Transverse colon (tissue), 4 donors: Measurements from ENCODE around the gene ZNF280B. TPM values are rescaled to one million over a fixed set of nuclear protein-coding genes. Genes with fewer than 3 reads are reported as not detected.

Experiments
- DNase-seq: peaks from one replicate; pipeline ENCODE4 v3.0.0-alpha.2; 2019
- H3K27ac ChIP-seq, 4 donors: fragments of 200-600 bp; sonication (generic); 2 replicates each; pipeline ENCODE4 v1.5.1; 2016 to 2018; ENCODE audit warnings: inconsistent platforms in 4 of 4
- H3K27me3 ChIP-seq: fragments of 200-600 bp; sonication (generic); 2 replicates; pipeline ENCODE4 v1.5.1; 2017; ENCODE audit warnings: inconsistent platforms
- H3K36me3 ChIP-seq, 4 donors: fragments of 200-600 bp; sonication (generic); 2 replicates each; pipeline ENCODE4 v1.5.1; 2017 to 2019; ENCODE audit warnings: inconsistent platforms in 4 of 4
- H3K4me1 ChIP-seq, 4 donors: fragments of 200-600 bp; sonication (generic); 2 replicates each; pipeline ENCODE4 v1.5.1; 2017 to 2020; ENCODE audit warnings: inconsistent platforms in 4 of 4
- H3K4me3 ChIP-seq, 4 donors: fragments of 200-600 bp; sonication (generic); 1 replicate in 1 of 4; 2 replicates in 3 of 4; pipeline versions ENCODE4 v1.5.1 to v1.6.1; 2017 to 2019; ENCODE audit warnings: inconsistent platforms in 4 of 4
- H3K9me3 ChIP-seq, 2 donors: fragments of 200-600 bp; sonication (generic); 2 replicates each; pipeline ENCODE4 v1.5.1; 2017 to 2019; ENCODE audit warnings: inconsistent platforms in 2 of 2
- CTCF ChIP-seq, 5 experiments: fragments of 200-600 bp in 3 of 5; fragments of 450-650 bp in 2 of 5; sonication (generic) in 3 of 5; IDR thresholded peaks; 1 replicate in 2 of 5; 2 replicates in 3 of 5; pipeline ENCODE4 v1.5.1; 2016 to 2017; ENCODE audit warnings: antibody characterized with exemption in 5 of 5, inconsistent platforms in 3 of 5, mild to moderate bottlenecking in 2 of 5, moderate library complexity in 1 of 5
- EP300 ChIP-seq: sonication (generic); formaldehyde crosslinking; IDR thresholded peaks from one replicate; pipeline ENCODE4 v1.6.1; 2017; ENCODE audit warnings: antibody characterized with exemption, low read depth
- POLR2A ChIP-seq: fragments of 450-650 bp; IDR thresholded peaks from one replicate; pipeline ENCODE4 v1.6.1; 2016; ENCODE audit warnings: antibody characterized with exemption, mild to moderate bottlenecking, moderate library complexity
- POLR2AphosphoS5 ChIP-seq, 3 donors: sonication (generic); formaldehyde crosslinking; IDR thresholded peaks; one replicate each; pipeline ENCODE4 v1.6.1; 2016; ENCODE audit warnings: antibody characterized with exemption in 3 of 3
- WGBS, 2 donors: methylation state at CpG; one replicate each; pipeline ENCODE4 v1.1.5; 2018; ENCODE audit warnings: low coverage in 1 of 2; 5-methylcytosine and 5-hydroxymethylcytosine counted together
- in situ Hi-C, 4 donors: fragments of 200-750 bp; cut with MboI; loops; one replicate each; pipeline versions ENCODE4 v1.15.0 to v1.15.1; 2017; ENCODE audit warnings: low sequenced_read_pairs in 3 of 4, low pct_ligation_motif_present in 1 of 4, low pct_unique_long_range_greater_than_20kb in 1 of 4
- intact Hi-C: fragments of 100-400 bp; cut with DNase I; formaldehyde crosslinking; loops from one replicate; pipeline ENCODE4 v1.15.1; 2023; ENCODE audit warnings: low total_unique reads
- total RNA-seq, 4 donors: library from RNA; depleted of rRNA; stranded (reverse); fragments of >200 nt; gene quantifications; one replicate each; pipeline ENCODE4 v1.1.0, GENCODE V29; 2016

ZNF280B gene
- total RNA-seq, 4 donors from 2014 or later = 0.41 to 0.79 (median 0.60) TPM; not detected in 1

GRCh38 chr22:22521631-22522030 lies 13.1 kb upstream of the ZNF280B start:
- TF ChIP-seq POLR2A (no peak), POLR2AphosphoS5 (IDR thresholded peaks at IDR 0.05) (no peak), CTCF (IDR thresholded peaks at IDR 0.05) (no peak), EP300 (no peak)
- intact Hi-C loops = no loop called here

GRCh38 chr22:22520667-22521602 lies 12.4 kb upstream of the ZNF280B start:
- TF ChIP-seq POLR2AphosphoS5 (IDR thresholded peaks at IDR 0.05) = no peak
- TF ChIP-seq POLR2A = no peak
- no peak for TF ChIP-seq CTCF (IDR thresholded peaks at IDR 0.05)
- TF ChIP-seq EP300 = no peak
- no peaks in the 10 kb centered on the region for H3K36me3 ChIP-seq
- H3K4me3 ChIP-seq = no peak overlapping the region
- H3K9me3 ChIP-seq = no peaks in the 10 kb centered on the region
- DNase-seq = no peak
- 75 to 86% methylated on average over 4 to 12 of the region's 12 CpGs for WGBS, 2 donors
- intact Hi-C loops (no loop called here), in situ Hi-C loops (no loop called here)
- H3K27ac ChIP-seq = no peak overlapping the region
- peaks cover 17% of the 10 kb centered on the region for H3K27me3 ChIP-seq
- no peaks in the 10 kb centered on the region for H3K4me1 ChIP-seq

More at GRCh38 chr22:22521631-22522030, 13.1 kb upstream of the ZNF280B start:
- Histone ChIP-seq H3K4me3 (no peak overlapping the region), H3K4me1 (no peaks in the 10 kb centered on the region), H3K27ac (no peak overlapping the region), H3K9me3 (no peaks in the 10 kb centered on the region), H3K27me3 (peaks cover 14% of the 10 kb centered on the region), H3K36me3 (no peaks in the 10 kb centered on the region)
- 67 to 79% methylated on average over 3 to 8 of the region's 8 CpGs for WGBS, 2 donors
- no peak for DNase-seq
- in situ Hi-C loops = no loop called here

- Histone ChIP-seq H3K4me1 (no peaks in the 10 kb centered on the region), H3K27ac (no peak within 1 kb of the TSS), H3K27me3 (peaks cover 17% of the 10 kb centered on the region), H3K9me3 (no peaks in the 10 kb centered on the region), H3K36me3 (no peaks in the 10 kb centered on the region), H3K4me3 (no peak within 1 kb of the TSS)
- no peak for DNase-seq
- intact Hi-C loops = no loop called here
- TF ChIP-seq EP300 = no peak
- TF ChIP-seq POLR2AphosphoS5 (IDR thresholded peaks at IDR 0.05) = no peak
- no peak for TF ChIP-seq POLR2A
- TF ChIP-seq CTCF (IDR thresholded peaks at IDR 0.05) = no peak
- in situ Hi-C loops = no loop called here
- 76% methylated on average over 12 of the region's 12 CpGs; no CpG with 5 or more reads in 1 of the 2 donors for whole genome bisulfite sequencing, 2 donors
Observed at GRCh38 chr22:22520020-22520656, 11.6 kb upstream of the ZNF280B start, which contains the start of gene ZNF280A. TSS of gene ZNF280A (minus strand) at chr22:22520270. CDS start at chr22:22515630, 4,640 bp downstream.

GRCh38 chr22:22519591-22519990 lies 11.0 kb upstream of the ZNF280B start:
- H3K9me3 ChIP-seq = no peaks in the 10 kb centered on the region
- peaks cover 22% of the 10 kb centered on the region for H3K27me3 ChIP-seq
- no peak for DNase-seq
- H3K4me1 ChIP-seq = no peaks in the 10 kb centered on the region
- no peak overlapping the region for H3K4me3 ChIP-seq
- TF ChIP-seq CTCF (IDR thresholded peaks at IDR 0.05) (no peak), POLR2AphosphoS5 (IDR thresholded peaks at IDR 0.05) (no peak), EP300 (no peak), POLR2A (no peak)
- no peaks in the 10 kb centered on the region for H3K36me3 ChIP-seq
- in situ Hi-C loops (no loop called here), intact Hi-C loops (no loop called here)
- H3K27ac ChIP-seq = no peak overlapping the region
- WGBS, 2 donors = 70 to 72% methylated on average over 2 to 5 of the region's 5 CpGs
